Uterus (tissue), 2 donors: ENCODE results near the gene BTBD9.

Experiments
- CTCF ChIP-seq, 4 experiments: fragments of 200-600 bp in 2 of 4; fragments of 450-650 bp in 2 of 4; sonication (generic) in 2 of 4; IDR thresholded peaks; one replicate each; pipeline ENCODE4 v1.5.1; 2016 to 2019; ENCODE audit warnings: antibody characterized with exemption in 4 of 4, mild to moderate bottlenecking in 2 of 4, moderate library complexity in 1 of 4
- POLR2A ChIP-seq, 2 donors: fragments of 450-650 bp; IDR thresholded peaks; one replicate each; pipeline ENCODE4 v1.6.1; 2016; ENCODE audit warnings: antibody characterized with exemption in 2 of 2, mild to moderate bottlenecking in 1 of 2, moderate library complexity in 1 of 2

DNA sequence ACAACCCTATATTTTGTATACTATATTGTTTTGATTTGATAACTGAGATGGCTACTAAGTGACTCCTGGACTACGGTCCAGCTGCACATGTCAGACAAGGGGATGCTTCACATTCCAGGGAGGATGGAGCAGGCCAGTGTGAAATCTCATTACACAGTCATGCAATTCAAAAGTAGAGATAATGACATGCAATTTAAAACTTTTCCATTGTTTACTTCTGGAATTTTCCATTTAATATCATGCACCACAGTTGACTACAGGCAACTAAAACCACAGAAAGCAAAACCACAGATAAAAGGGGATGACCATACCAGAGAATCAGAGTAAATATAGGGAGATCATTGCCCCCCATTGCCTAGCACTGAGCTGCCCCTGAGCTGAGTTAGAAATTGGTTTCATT, 366.4 kb downstream of the BTBD9 start:
- TF ChIP-seq CTCF (IDR thresholded peaks at IDR 0.05) (no peak), POLR2A (IDR thresholded peaks at IDR 0.05) (no peak)
